HL-60 (cell line): ENCODE data around the gene CCNB3.
A peak's percentile ranks its signal among the peaks of the same experiment; 100 is the strongest.

ENCODE experiments used
- DNase-seq, 2 experiments: peaks; one replicate each; pipeline ENCODE4 v3.0.0-alpha.2; 2010 to 2020; ENCODE audit warnings: low read depth in 1 of 2, low spot score in 1 of 2
- H3K27ac ChIP-seq: fragments of 250-450 bp; sonication (Bioruptor Pico); replicated peaks from 2 replicates; pipeline ENCODE4 v1.5.1; 2020; ENCODE audit warnings: mild to moderate bottlenecking, moderate library complexity
- H3K27me3 ChIP-seq: fragments of 250-450 bp; sonication (Bioruptor Pico); 2 replicates; pipeline ENCODE4 v1.5.1; 2021; ENCODE audit warnings: mild to moderate bottlenecking, moderate library complexity; ENCODE audit not compliant: insufficient read depth, poor library complexity, severe bottlenecking
- H3K4me3 ChIP-seq: replicated peaks from 2 replicates; pipeline ENCODE4 v1.5.1; 2011; ENCODE audit warnings: mild to moderate bottlenecking, control low read depth, low read length; ENCODE audit not compliant: insufficient read depth
- CTCF ChIP-seq: IDR thresholded peaks from one replicate; pipeline ENCODE4 v1.5.1; 2011; ENCODE audit warnings: low read length, control low read depth, inconsistent platforms; ENCODE audit not compliant: insufficient read depth
- GABPA ChIP-seq: IDR thresholded peaks from 2 replicates; pipeline ENCODE4 v1.6.1; 2012; ENCODE audit warnings: low read depth
- POLR2AphosphoS5 ChIP-seq: IDR thresholded peaks from 2 replicates; pipeline ENCODE4 v1.6.1; 2012; ENCODE audit warnings: low read depth
- REST ChIP-seq: IDR thresholded peaks from 2 replicates; pipeline ENCODE4 v1.6.1; 2012; ENCODE audit warnings: low read depth; ENCODE audit not compliant: insufficient replicate concordance
- SPI1 ChIP-seq: IDR thresholded peaks from 2 replicates; pipeline ENCODE4 v1.6.1; 2012; ENCODE audit warnings: low read depth, mild to moderate bottlenecking, borderline replicate concordance

The CCNB3 gene

GRCh38 chrX:50333308-50333707 lies 128.7 kb downstream of the CCNB3 start:
- no peak overlapping the region for H3K4me3 ChIP-seq
- TF ChIP-seq SPI1 (no peak), POLR2AphosphoS5 (no peak), REST (no peak), GABPA (no peak), CTCF (no peak)
- no peaks in the 10 kb centered on the region for H3K27me3 ChIP-seq
- DNase-seq: no peak
- H3K27ac ChIP-seq: no peak overlapping the region

GRCh38 chrX:50343917-50344316 lies 139.4 kb downstream of the CCNB3 start:
- H3K27me3 ChIP-seq: no peaks in the 10 kb centered on the region

GRCh38 chrX:50372966-50373365 lies 168.4 kb downstream of the CCNB3 start:
- no peak overlapping the region for H3K4me3 ChIP-seq
- no peaks in the 10 kb centered on the region for H3K27me3 ChIP-seq
- peak; percentile 24 to 25 for DNase-seq
- no peak overlapping the region for H3K27ac ChIP-seq
- TF ChIP-seq POLR2AphosphoS5: no peak
- TF ChIP-seq SPI1: peak; percentile 19; the same call in 1 of the 2 replicates

More at GRCh38 chrX:50343917-50344316, 139.4 kb downstream of the CCNB3 start:
- Histone ChIP-seq H3K4me3 (no peak overlapping the region), H3K27ac (no peak overlapping the region)
- DNase-seq: no peak
- no peak for TF ChIP-seq REST
- no peak for TF ChIP-seq CTCF
- no peak for TF ChIP-seq SPI1

- DNase-seq: no peak
- no peak overlapping the region for H3K4me3 ChIP-seq
- H3K27me3 ChIP-seq: no peaks in the 10 kb centered on the region
- H3K27ac ChIP-seq: no peak overlapping the region
- TF ChIP-seq CTCF (no peak), REST (no peak), SPI1 (no peak), GABPA (no peak), POLR2AphosphoS5 (no peak)
Measured at GRCh38 chrX:50375481-50376267, 171.1 kb downstream of the CCNB3 start.
